SU-DHL-6 (cell line): ENCODE data around the gene DRC3.

ENCODE experiments used
- H2AFZ ChIP-seq: fragments of 200-600 bp; sonication (generic); 2 replicates; pipeline ENCODE4 v1.6.1; 2014; ENCODE audit warnings: low read depth, mild to moderate bottlenecking, moderate library complexity, mixed read lengths, antibody characterized with exemption, low read length; ENCODE audit not compliant: severe bottlenecking
- H3F3A ChIP-seq: fragments of 200-600 bp; shearing (Covaris generic); 2 replicates; pipeline ENCODE4 v1.6.0; 2016; ENCODE audit warnings: antibody characterized with exemption, mild to moderate bottlenecking; ENCODE audit not compliant: insufficient read depth
- H3K27ac ChIP-seq: fragments of 200-600 bp; sonication (generic); 2 replicates; pipeline ENCODE4 v1.5.1; 2016; ENCODE audit warnings: low read depth, mild to moderate bottlenecking, low read length, moderate library complexity, mixed read lengths
- H3K27me3 ChIP-seq: fragments of 200-600 bp; sonication (generic), shearing (Covaris generic); 2 replicates; pipeline ENCODE4 v1.6.0; 2014; ENCODE audit warnings: mild to moderate bottlenecking, low read length
- H3K36me3 ChIP-seq: fragments of 200-600 bp; sonication (generic); 2 replicates; pipeline ENCODE4 v1.6.1; 2014; ENCODE audit warnings: mild to moderate bottlenecking, low read length, mixed read lengths
- H3K4me2 ChIP-seq: fragments of 300-600, 200-600 bp; shearing (Covaris generic), sonication (generic); 2 replicates; pipeline ENCODE4 v1.6.0; 2014; ENCODE audit warnings: low read length, low read depth, mild to moderate bottlenecking; ENCODE audit not compliant: poor library complexity, severe bottlenecking
- H3K4me3 ChIP-seq: fragments of 200-600 bp; sonication (generic); 2 replicates; pipeline ENCODE4 v1.5.1; 2014; ENCODE audit warnings: antibody characterized with exemption, low read length, mild to moderate bottlenecking, mixed read lengths; ENCODE audit not compliant: insufficient read depth, poor library complexity, severe bottlenecking
- H3K79me2 ChIP-seq: fragments of 200-600 bp; sonication (generic); 2 replicates; pipeline ENCODE4 v1.6.1; 2014; ENCODE audit warnings: mild to moderate bottlenecking, low read length, moderate library complexity; ENCODE audit not compliant: insufficient read depth
- H3K9ac ChIP-seq: fragments of 200-600 bp; sonication (generic); 2 replicates; pipeline ENCODE4 v1.7.0; 2014; ENCODE audit warnings: mild to moderate bottlenecking, low read length
- H3K9me2 ChIP-seq: fragments of 200-600 bp; sonication (generic); replicated peaks from 2 replicates; pipeline ENCODE4 v1.6.1; 2014; ENCODE audit warnings: low read length; ENCODE audit not compliant: insufficient read depth
- H3K9me3 ChIP-seq: fragments of 200-600 bp; sonication (generic); 2 replicates; pipeline ENCODE4 v1.6.1; 2014; ENCODE audit warnings: low read length, mixed read lengths; ENCODE audit not compliant: insufficient read depth
- H4K20me1 ChIP-seq: fragments of 200-600 bp; sonication (generic); 2 replicates; pipeline ENCODE4 v1.6.1; 2014; ENCODE audit warnings: low read depth, mild to moderate bottlenecking, antibody characterized with exemption, low read length, moderate library complexity, mixed read lengths
- EZH2phosphoT487 ChIP-seq: fragments of 200-600 bp; sonication (generic), shearing (Covaris generic); conservative IDR thresholded peaks from 2 replicates; pipeline ENCODE4 v1.6.1; 2018; ENCODE audit warnings: mild to moderate bottlenecking, antibody characterized with exemption, low read length, moderate library complexity, mixed read lengths
- TF ChIP-seq, protein P1 (sequence below): fragments of 200-600 bp; sonication (generic); IDR thresholded peaks from one replicate; pipeline ENCODE4 v1.5.1; 2017; ENCODE audit warnings: antibody characterized with exemption, mild to moderate bottlenecking, low read length, moderate library complexity; ENCODE audit not compliant: insufficient read depth, poor library complexity, severe bottlenecking

Gene DRC3

DNA sequence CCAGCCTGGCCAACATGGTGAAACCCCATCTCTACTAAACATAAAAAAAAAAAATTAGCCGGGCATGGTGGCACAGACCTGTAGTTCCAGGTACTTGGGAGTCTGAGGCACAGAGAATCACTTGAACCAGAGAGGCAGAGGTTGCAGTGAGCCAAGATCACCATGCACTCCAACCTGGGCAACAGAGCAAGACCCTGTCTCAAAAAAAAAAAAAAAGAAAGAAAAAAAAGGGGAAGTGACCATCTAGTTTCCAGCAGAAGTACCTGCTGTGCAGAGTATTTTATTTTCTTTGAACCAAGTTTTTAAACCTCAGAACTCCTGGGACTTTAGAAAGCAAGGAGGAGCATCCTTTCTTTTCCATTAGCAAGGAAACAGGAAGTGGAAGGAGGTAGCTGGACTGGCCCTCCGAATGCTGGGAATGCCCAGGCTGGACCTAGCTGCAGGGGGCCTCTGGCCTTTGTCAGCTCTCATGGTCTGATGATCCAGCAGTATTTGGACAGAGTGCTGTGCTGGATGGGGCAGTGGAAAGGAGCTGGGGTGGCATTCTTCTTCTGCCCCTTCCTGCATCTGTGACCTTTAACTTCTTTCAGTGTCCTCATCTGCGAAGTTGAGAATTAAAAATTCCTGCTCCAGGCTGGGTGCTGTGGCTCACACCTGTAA is 73.2 kb downstream of the DRC3 start:
- no peaks in the 10 kb centered on the region for H3K36me3 ChIP-seq
- H4K20me1 ChIP-seq: no peaks in the 10 kb centered on the region

DNA sequence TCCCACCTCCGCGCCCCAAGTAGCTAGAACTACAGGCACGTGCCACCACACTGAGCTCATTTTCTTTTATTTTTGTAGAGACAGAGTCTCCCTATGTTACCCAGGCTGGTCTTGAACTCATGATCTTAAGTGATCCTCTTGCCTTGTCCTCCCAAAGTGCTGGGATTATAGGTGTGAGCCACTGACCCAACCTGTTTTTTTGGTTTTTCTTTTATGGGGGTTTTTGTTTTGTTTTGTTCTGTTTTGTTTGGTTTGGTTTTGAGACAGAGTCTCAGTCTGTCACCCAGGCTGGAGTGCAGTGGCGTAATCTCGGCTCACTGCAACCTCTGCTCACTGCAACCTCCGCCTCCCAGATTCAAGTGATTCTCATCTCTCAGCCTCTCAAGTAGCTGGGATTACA is 82.9 kb downstream of the DRC3 start:
- Histone ChIP-seq H3K79me2 (no peaks in the 10 kb centered on the region), H3K4me2 (no peak overlapping the region), H3K9me2 (no peaks in the 10 kb centered on the region), H3K9ac (no peak overlapping the region), H3K27ac (no peak overlapping the region), H3F3A (no peaks in the 10 kb centered on the region), H3K4me3 (no peak overlapping the region), H2AFZ (no peak overlapping the region), H3K27me3 (no peaks in the 10 kb centered on the region), H3K9me3 (no peaks in the 10 kb centered on the region), H3K36me3 (no peaks in the 10 kb centered on the region), H4K20me1 (no peaks in the 10 kb centered on the region)
- TF ChIP-seq EZH2phosphoT487: no peak
- TF ChIP-seq, protein P1, sequence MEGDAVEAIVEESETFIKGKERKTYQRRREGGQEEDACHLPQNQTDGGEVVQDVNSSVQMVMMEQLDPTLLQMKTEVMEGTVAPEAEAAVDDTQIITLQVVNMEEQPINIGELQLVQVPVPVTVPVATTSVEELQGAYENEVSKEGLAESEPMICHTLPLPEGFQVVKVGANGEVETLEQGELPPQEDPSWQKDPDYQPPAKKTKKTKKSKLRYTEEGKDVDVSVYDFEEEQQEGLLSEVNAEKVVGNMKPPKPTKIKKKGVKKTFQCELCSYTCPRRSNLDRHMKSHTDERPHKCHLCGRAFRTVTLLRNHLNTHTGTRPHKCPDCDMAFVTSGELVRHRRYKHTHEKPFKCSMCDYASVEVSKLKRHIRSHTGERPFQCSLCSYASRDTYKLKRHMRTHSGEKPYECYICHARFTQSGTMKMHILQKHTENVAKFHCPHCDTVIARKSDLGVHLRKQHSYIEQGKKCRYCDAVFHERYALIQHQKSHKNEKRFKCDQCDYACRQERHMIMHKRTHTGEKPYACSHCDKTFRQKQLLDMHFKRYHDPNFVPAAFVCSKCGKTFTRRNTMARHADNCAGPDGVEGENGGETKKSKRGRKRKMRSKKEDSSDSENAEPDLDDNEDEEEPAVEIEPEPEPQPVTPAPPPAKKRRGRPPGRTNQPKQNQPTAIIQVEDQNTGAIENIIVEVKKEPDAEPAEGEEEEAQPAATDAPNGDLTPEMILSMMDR: no peak

More for the DNA sequence above, 73.2 kb downstream of the DRC3 start:
- TF ChIP-seq, protein P1: no peak
- TF ChIP-seq EZH2phosphoT487: no peak
- no peak overlapping the region for H3K4me2 ChIP-seq
- no peaks in the 10 kb centered on the region for H3K9me3 ChIP-seq
- H2AFZ ChIP-seq: no peak overlapping the region
- H3K4me3 ChIP-seq: no peak overlapping the region
- H3K79me2 ChIP-seq: peaks cover 6% of the 10 kb centered on the region; the same call in 1 of the 2 replicates
- no peaks in the 10 kb centered on the region for H3F3A ChIP-seq
- H3K9ac ChIP-seq: no peak overlapping the region
- H3K27me3 ChIP-seq: no peaks in the 10 kb centered on the region
- H3K9me2 ChIP-seq: no peaks in the 10 kb centered on the region
- no peak overlapping the region for H3K27ac ChIP-seq

DNA sequence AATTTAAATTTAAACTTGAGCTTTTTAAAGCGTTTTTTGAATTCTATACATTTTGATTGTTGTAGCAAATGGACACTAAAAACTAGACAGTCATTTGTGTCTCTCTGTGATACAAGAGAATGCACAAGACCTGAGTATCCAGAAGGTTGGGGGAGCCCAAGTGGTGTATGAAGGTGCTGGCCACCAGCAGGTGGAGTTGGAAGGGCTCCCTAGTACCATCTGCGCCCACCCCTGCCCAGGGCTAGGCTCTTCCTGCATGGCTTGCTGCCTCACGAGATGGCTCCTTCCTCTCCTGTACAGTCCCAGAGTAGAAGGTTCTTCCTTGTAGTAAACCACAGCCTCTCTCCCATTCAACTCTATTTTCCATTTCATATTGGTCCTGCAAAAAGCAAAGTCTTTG is 83.6 kb downstream of the DRC3 start:
- no peak overlapping the region for H3K4me3 ChIP-seq
- no peak overlapping the region for H3K4me2 ChIP-seq
- no peak overlapping the region for H3K9ac ChIP-seq
- no peaks in the 10 kb centered on the region for H3K9me2 ChIP-seq
- no peaks in the 10 kb centered on the region for H3F3A ChIP-seq
- no peaks in the 10 kb centered on the region for H3K9me3 ChIP-seq
- no peaks in the 10 kb centered on the region for H3K27me3 ChIP-seq
- no peaks in the 10 kb centered on the region for H4K20me1 ChIP-seq
- H3K36me3 ChIP-seq: no peaks in the 10 kb centered on the region
- H3K79me2 ChIP-seq: no peaks in the 10 kb centered on the region
- TF ChIP-seq EZH2phosphoT487: no peak
- TF ChIP-seq, protein P1: no peak
- no peak overlapping the region for H3K27ac ChIP-seq
- H2AFZ ChIP-seq: no peak overlapping the region
